Activated CD8-positive, alpha-beta memory T cell treated with anti-CD3 and anti-CD28 coated beads for 4 hours (primary cell): ENCODE results near the gene TMEM170A.

Source experiments
- DNase-seq, 2 donors: peaks; one replicate each; pipeline ENCODE4 v3.0.0-alpha.2; 2020; ENCODE audit warnings: low read depth in 2 of 2

TMEM170A gene

GRCh38 chr16:75402159-75402820 is 62.2 kb downstream of the TMEM170A start:
- no peak for DNase-seq

- no peak for DNase-seq
These were observed 62.8 kb downstream of the TMEM170A start for GRCh38 chr16:75401691-75402090.

GRCh38 chr16:75398333-75398732 is 66.2 kb downstream of the TMEM170A start:
- DNase-seq: no peak

GRCh38 chr16:75394941-75395340 is 69.5 kb downstream of the TMEM170A start:
- DNase-seq: no peak
